GM12878 (cell line): ENCODE results near the gene RNF150. TPM values are rescaled to one million over a fixed set of nuclear protein-coding genes. Genes with fewer than 3 reads are reported as not detected.

Experiments used
- CBFB ChIP-seq: IDR thresholded peaks from 2 replicates; pipeline ENCODE4 v1.6.1; 2016; ENCODE audit warnings: antibody characterized with exemption, low read depth
- ELK1 ChIP-seq: IDR thresholded peaks from 2 replicates; pipeline ENCODE4 v1.6.1; 2012; ENCODE audit warnings: low read depth, low read length, improper control_type of control experiment
- JUND ChIP-seq: IDR thresholded peaks from 2 replicates; pipeline ENCODE4 v1.6.1; 2012; ENCODE audit warnings: low read depth, mild to moderate bottlenecking, low read length, improper control_type of control experiment, moderate library complexity
- PAX8 ChIP-seq: fragments of 450-650 bp; IDR thresholded peaks from 2 replicates; pipeline ENCODE4 v1.6.1; 2017; ENCODE audit warnings: mild to moderate bottlenecking, moderate library complexity
- POLR2AphosphoS2 ChIP-seq: IDR thresholded peaks from 2 replicates; pipeline ENCODE4 v1.6.1; 2011; ENCODE audit warnings: low read depth, mild to moderate bottlenecking, low read length, improper control_type of control experiment, moderate library complexity
- SMAD5 ChIP-seq: IDR thresholded peaks from 2 replicates; pipeline ENCODE4 v1.6.1; 2016; ENCODE audit warnings: antibody characterized with exemption, low read depth
- USF2 ChIP-seq: IDR thresholded peaks from 2 replicates; pipeline ENCODE4 v1.6.1; 2011; ENCODE audit warnings: low read depth, low read length, improper control_type of control experiment, borderline replicate concordance
- ZBTB4 ChIP-seq: fragments of 450-650 bp; formaldehyde crosslinking; IDR thresholded peaks from 2 replicates; pipeline ENCODE4 v1.4.0; 2022; ENCODE audit warnings: mild to moderate bottlenecking, moderate library complexity
- ZNF592 ChIP-seq: fragments of 450-650 bp; IDR thresholded peaks from 2 replicates; pipeline ENCODE4 v1.6.1; 2017; ENCODE audit warnings: mild to moderate bottlenecking, moderate library complexity
- ZNF622 ChIP-seq: fragments of 450-650 bp; IDR thresholded peaks from 2 replicates; pipeline ENCODE4 v1.6.1; 2017; ENCODE audit warnings: mild to moderate bottlenecking, inconsistent platforms
- polyA plus RNA-seq, 11 experiments: library from polyadenylated mRNA; depleted of rRNA in 4 of 11; unstranded in 6 of 11; stranded (reverse) in 5 of 11; fragments of >200 nt; fragmentation: Nextera tagmentation in 4 of 11; fragmentation: Illumina TruSeq in 1 of 11; extraction: Ambion mirVana in 4 of 11; extraction: Trizol in 1 of 11; gene quantifications; 1 replicate in 1 of 11; 2 replicates in 10 of 11; pipeline versions ENCODE4 v1.2.1 to v1.2.3, GENCODE V29; 2011 to 2016; ENCODE audit warnings: inconsistent platforms in 2 of 11, missing spikeins in 2 of 11, low read depth in 1 of 11
- total RNA-seq, 4 experiments: library from RNA; depleted of rRNA in 3 of 4; stranded (reverse); fragments of >200 nt in 3 of 4; fragmentation: Illumina TruSeq in 1 of 4; extraction: Trizol in 1 of 4; gene quantifications; 2 replicates each; pipeline versions ENCODE4 v1.2.1 to v1.2.3, GENCODE V29; 2013 to 2021

The RNF150 gene
- total and polyA plus RNA-seq, 10 of the 15 experiments (the other 5 are each of a cell fraction or from before 2014, with no cell fraction given), result 0.01 to 2.3 (median 0.04) TPM; not detected in 6

GRCh38 chr4:141179474-141180373 lies 46.5 kb upstream of the RNF150 start (continued):
- no peak for TF ChIP-seq POLR2AphosphoS2
- no peak for TF ChIP-seq ZBTB4 (CRISPR knock-in tag)
- TF ChIP-seq ZNF592, result no peak
- TF ChIP-seq CBFB, result no peak
- no peak for TF ChIP-seq PAX8
- TF ChIP-seq USF2, result no peak
- no peak for TF ChIP-seq JUND
- TF ChIP-seq ZNF622, result no peak
- no peak for TF ChIP-seq ELK1
- no peak for TF ChIP-seq SMAD5
